Thyroid gland (tissue), 4 donors: Measurements from ENCODE around the gene SLAMF6.

Experiments
- POLR2A ChIP-seq, 2 donors: fragments of 450-650 bp; IDR thresholded peaks; one replicate each; pipeline ENCODE4 v1.6.1; 2017; ENCODE audit warnings: antibody characterized with exemption in 2 of 2, mild to moderate bottlenecking in 2 of 2, moderate library complexity in 1 of 2
- TF ChIP-seq, protein P1 (sequence below), 6 experiments: fragments of 200-600 bp in 3 of 6; fragments of 450-650 bp in 3 of 6; sonication (generic) in 3 of 6; IDR thresholded peaks; one replicate each; pipeline ENCODE4 v1.5.1; 2016 to 2019; ENCODE audit warnings: antibody characterized with exemption in 6 of 6, mild to moderate bottlenecking in 2 of 6, inconsistent platforms in 1 of 6, moderate library complexity in 1 of 6

GRCh38 chr1:160471253-160471652 is 51.8 kb downstream of the SLAMF6 start:
- TF ChIP-seq, protein P1, sequence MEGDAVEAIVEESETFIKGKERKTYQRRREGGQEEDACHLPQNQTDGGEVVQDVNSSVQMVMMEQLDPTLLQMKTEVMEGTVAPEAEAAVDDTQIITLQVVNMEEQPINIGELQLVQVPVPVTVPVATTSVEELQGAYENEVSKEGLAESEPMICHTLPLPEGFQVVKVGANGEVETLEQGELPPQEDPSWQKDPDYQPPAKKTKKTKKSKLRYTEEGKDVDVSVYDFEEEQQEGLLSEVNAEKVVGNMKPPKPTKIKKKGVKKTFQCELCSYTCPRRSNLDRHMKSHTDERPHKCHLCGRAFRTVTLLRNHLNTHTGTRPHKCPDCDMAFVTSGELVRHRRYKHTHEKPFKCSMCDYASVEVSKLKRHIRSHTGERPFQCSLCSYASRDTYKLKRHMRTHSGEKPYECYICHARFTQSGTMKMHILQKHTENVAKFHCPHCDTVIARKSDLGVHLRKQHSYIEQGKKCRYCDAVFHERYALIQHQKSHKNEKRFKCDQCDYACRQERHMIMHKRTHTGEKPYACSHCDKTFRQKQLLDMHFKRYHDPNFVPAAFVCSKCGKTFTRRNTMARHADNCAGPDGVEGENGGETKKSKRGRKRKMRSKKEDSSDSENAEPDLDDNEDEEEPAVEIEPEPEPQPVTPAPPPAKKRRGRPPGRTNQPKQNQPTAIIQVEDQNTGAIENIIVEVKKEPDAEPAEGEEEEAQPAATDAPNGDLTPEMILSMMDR (IDR thresholded peaks at IDR 0.05), result no peak
- TF ChIP-seq POLR2A (IDR thresholded peaks at IDR 0.05), result no peak
